Thyroid gland (tissue), 4 donors: ENCODE measurements around the gene HTR4. TPM values are rescaled to one million over a fixed set of nuclear protein-coding genes. Genes with fewer than 3 reads are reported as not detected.

Experiments used
- DNase-seq, 2 donors: peaks; one replicate each; pipeline ENCODE4 v3.0.0-alpha.2; 2019
- H3K27ac ChIP-seq, 3 donors: fragments of 200-600 bp; sonication (generic); 1 replicate in 2 of 3; 2 replicates in 1 of 3; pipeline ENCODE4 v1.5.1; 2016 to 2019; ENCODE audit warnings: mild to moderate bottlenecking in 1 of 3, moderate library complexity in 1 of 3
- H3K27me3 ChIP-seq: fragments of 200-600 bp; sonication (generic); one replicate; pipeline ENCODE4 v1.5.1; 2019
- H3K36me3 ChIP-seq, 2 donors: fragments of 200-600 bp; sonication (generic); one replicate each; pipeline ENCODE4 v1.5.1; 2016 to 2019
- H3K4me1 ChIP-seq, 2 donors: fragments of 200-600 bp; sonication (generic); one replicate each; pipeline ENCODE4 v1.5.1; 2017 to 2019
- H3K4me3 ChIP-seq, 3 donors: fragments of 200-600 bp; sonication (generic); replicated peaks in 1 of 3; 1 replicate in 2 of 3; 2 replicates in 1 of 3; pipeline ENCODE4 v1.5.1; 2016; ENCODE audit warnings: mild to moderate bottlenecking in 1 of 3
- H3K9me3 ChIP-seq: fragments of 200-600 bp; sonication (generic); one replicate; pipeline ENCODE4 v1.5.1; 2017
- CTCF ChIP-seq, 6 experiments: fragments of 200-600 bp in 3 of 6; fragments of 450-650 bp in 3 of 6; sonication (generic) in 3 of 6; IDR thresholded peaks; one replicate each; pipeline ENCODE4 v1.5.1; 2016 to 2019; ENCODE audit warnings: antibody characterized with exemption in 6 of 6, mild to moderate bottlenecking in 2 of 6, inconsistent platforms in 1 of 6, moderate library complexity in 1 of 6
- POLR2A ChIP-seq, 2 donors: fragments of 450-650 bp; IDR thresholded peaks; one replicate each; pipeline ENCODE4 v1.6.1; 2017; ENCODE audit warnings: antibody characterized with exemption in 2 of 2, mild to moderate bottlenecking in 2 of 2, moderate library complexity in 1 of 2
- WGBS, 2 donors: methylation state at CpG; one replicate each; pipeline ENCODE4 v1.1.5; 2017; 5-methylcytosine and 5-hydroxymethylcytosine counted together
- intact Hi-C: fragments of 100-400 bp; cut with DNase I; formaldehyde crosslinking; loops from one replicate; pipeline ENCODE4 v1.15.1; 2023
- total RNA-seq, 4 donors: library from RNA; depleted of rRNA; stranded (reverse); fragments of >200 nt; gene quantifications; one replicate each; pipeline ENCODE4 v1.2.3, GENCODE V29; 2016

HTR4 gene
- total RNA-seq, 4 donors from 2014 or later = not detected

GRCh38 chr5:148625250-148625649 is 29.1 kb downstream of the HTR4 start:
- H3K4me1 ChIP-seq = no peaks in the 10 kb centered on the region
- H3K4me3 ChIP-seq = no peak overlapping the region
- H3K27ac ChIP-seq = no peak overlapping the region
- H3K9me3 ChIP-seq = no peaks in the 10 kb centered on the region
- TF ChIP-seq POLR2A (IDR thresholded peaks at IDR 0.05) (no peak), CTCF (IDR thresholded peaks at IDR 0.05) (no peak)
- 83 to 89% methylated on average over 2 of the region's 2 CpGs for WGBS, 2 donors
- H3K36me3 ChIP-seq = no peaks in the 10 kb centered on the region
- intact Hi-C loops = no loop called here
- H3K27me3 ChIP-seq = no peaks in the 10 kb centered on the region
- no peak for DNase-seq

GRCh38 chr5:148623741-148624140 is 30.6 kb downstream of the HTR4 start:
- no peaks in the 10 kb centered on the region for H3K36me3 ChIP-seq
- no peaks in the 10 kb centered on the region for H3K9me3 ChIP-seq
- no peaks in the 10 kb centered on the region for H3K27me3 ChIP-seq
- no peak overlapping the region for H3K27ac ChIP-seq
- H3K4me3 ChIP-seq = no peak overlapping the region
- DNase-seq = no peak
- WGBS, 2 donors = 73 to 77% methylated on average over 7 of the region's 7 CpGs
- no peak for TF ChIP-seq CTCF (IDR thresholded peaks at IDR 0.05)
- TF ChIP-seq POLR2A (IDR thresholded peaks at IDR 0.05) = no peak
- intact Hi-C loops = no loop called here
- H3K4me1 ChIP-seq = no peaks in the 10 kb centered on the region

- Histone ChIP-seq H3K9me3 (no peaks in the 10 kb centered on the region), H3K4me1 (no peaks in the 10 kb centered on the region), H3K4me3 (no peak overlapping the region), H3K27ac (no peak overlapping the region), H3K36me3 (no peaks in the 10 kb centered on the region), H3K27me3 (no peaks in the 10 kb centered on the region)
- intact Hi-C loops = no loop called here
- 61 to 63% methylated on average over 2 of the region's 2 CpGs for WGBS, 2 donors
- DNase-seq = no peak
- TF ChIP-seq CTCF (IDR thresholded peaks at IDR 0.05) (no peak), POLR2A (IDR thresholded peaks at IDR 0.05) (no peak)
Measured at GRCh38 chr5:148623101-148623500, 31.2 kb downstream of the HTR4 start.

- WGBS, 2 donors = 29 to 30% methylated on average over 2 of the region's 2 CpGs
Measured at GRCh38 chr5:148620696-148621095, 33.6 kb downstream of the HTR4 start.

GRCh38 chr5:148620091-148620490 is 34.2 kb downstream of the HTR4 start:
- no peak for DNase-seq
- Histone ChIP-seq H3K27me3 (no peaks in the 10 kb centered on the region), H3K36me3 (no peaks in the 10 kb centered on the region), H3K9me3 (no peaks in the 10 kb centered on the region), H3K4me3 (no peak overlapping the region), H3K4me1 (no peaks in the 10 kb centered on the region), H3K27ac (no peak overlapping the region)
- intact Hi-C loops = no loop called here
- no peak for TF ChIP-seq CTCF (IDR thresholded peaks at IDR 0.05)
- TF ChIP-seq POLR2A (IDR thresholded peaks at IDR 0.05) = no peak
- 65 to 74% methylated on average over 3 of the region's 3 CpGs for WGBS, 2 donors

More at GRCh38 chr5:148620696-148621095, 33.6 kb downstream of the HTR4 start:
- Histone ChIP-seq H3K4me3 (no peak overlapping the region), H3K36me3 (no peaks in the 10 kb centered on the region), H3K27me3 (no peaks in the 10 kb centered on the region), H3K4me1 (no peaks in the 10 kb centered on the region), H3K9me3 (no peaks in the 10 kb centered on the region), H3K27ac (no peak overlapping the region)
- DNase-seq = no peak
- intact Hi-C loops = no loop called here
- TF ChIP-seq CTCF (IDR thresholded peaks at IDR 0.05) (no peak), POLR2A (IDR thresholded peaks at IDR 0.05) (no peak)
